Measurements from ENCODE around the gene SH3BP5L. TPM values are rescaled to one million over a fixed set of nuclear protein-coding genes. Genes with fewer than 3 reads are reported as not detected.

Gene SH3BP5L
- total and polyA plus RNA-seq, 10 of the 15 experiments (the other 5 are each of a cell fraction or from before 2014, with no cell fraction given): 1.1 to 22.8 (median 10.9) TPM

DNA sequence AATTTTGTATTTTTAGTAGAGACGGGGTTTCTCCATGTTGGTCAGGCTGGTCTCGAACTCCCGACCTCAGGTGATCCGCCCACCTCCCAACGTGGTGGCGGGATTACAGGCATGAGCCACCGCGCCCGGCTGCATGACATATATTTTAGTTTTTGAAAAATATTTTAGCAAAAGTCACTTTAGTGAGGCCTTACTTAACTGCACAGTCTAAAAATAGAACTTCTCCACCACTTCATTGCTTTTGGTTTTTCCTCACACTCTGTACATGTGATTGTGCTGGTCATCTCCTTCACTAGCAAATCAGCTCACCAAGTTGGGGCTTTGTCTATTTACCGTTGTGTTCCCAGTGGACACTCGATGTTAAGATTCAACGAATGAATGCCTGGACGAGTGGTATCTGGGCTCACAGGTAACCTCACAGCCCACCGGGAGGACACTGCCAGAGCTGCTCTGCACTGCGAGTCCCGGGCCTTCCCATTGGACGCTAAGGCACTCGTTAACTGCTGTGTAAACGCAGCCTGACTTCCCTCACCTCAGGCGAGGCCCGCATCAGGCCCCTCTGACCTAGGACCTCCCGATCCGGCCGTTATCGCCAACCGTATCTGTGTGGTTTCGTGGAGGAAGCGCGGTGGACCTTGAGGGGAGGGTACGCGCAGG, 47.2 kb upstream of the SH3BP5L start (continued):
- TF ChIP-seq ZNF217 (IDR thresholded peaks at IDR 0.05): peak; percentile 93
- TF ChIP-seq ATF7 (IDR thresholded peaks at IDR 0.05; ENCODE audit: low read depth): no peak
- peak; percentile 35 for TF ChIP-seq KLF5 (IDR thresholded peaks at IDR 0.05; ENCODE audit: partially characterized antibody)
- TF ChIP-seq, protein P1, sequence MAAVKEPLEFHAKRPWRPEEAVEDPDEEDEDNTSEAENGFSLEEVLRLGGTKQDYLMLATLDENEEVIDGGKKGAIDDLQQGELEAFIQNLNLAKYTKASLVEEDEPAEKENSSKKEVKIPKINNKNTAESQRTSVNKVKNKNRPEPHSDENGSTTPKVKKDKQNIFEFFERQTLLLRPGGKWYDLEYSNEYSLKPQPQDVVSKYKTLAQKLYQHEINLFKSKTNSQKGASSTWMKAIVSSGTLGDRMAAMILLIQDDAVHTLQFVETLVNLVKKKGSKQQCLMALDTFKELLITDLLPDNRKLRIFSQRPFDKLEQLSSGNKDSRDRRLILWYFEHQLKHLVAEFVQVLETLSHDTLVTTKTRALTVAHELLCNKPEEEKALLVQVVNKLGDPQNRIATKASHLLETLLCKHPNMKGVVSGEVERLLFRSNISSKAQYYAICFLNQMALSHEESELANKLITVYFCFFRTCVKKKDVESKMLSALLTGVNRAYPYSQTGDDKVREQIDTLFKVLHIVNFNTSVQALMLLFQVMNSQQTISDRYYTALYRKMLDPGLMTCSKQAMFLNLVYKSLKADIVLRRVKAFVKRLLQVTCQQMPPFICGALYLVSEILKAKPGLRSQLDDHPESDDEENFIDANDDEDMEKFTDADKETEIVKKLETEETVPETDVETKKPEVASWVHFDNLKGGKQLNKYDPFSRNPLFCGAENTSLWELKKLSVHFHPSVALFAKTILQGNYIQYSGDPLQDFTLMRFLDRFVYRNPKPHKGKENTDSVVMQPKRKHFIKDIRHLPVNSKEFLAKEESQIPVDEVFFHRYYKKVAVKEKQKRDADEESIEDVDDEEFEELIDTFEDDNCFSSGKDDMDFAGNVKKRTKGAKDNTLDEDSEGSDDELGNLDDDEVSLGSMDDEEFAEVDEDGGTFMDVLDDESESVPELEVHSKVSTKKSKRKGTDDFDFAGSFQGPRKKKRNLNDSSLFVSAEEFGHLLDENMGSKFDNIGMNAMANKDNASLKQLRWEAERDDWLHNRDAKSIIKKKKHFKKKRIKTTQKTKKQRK (IDR thresholded peaks at IDR 0.05; ENCODE audit: low read depth, low read length): no peak
- TF ChIP-seq BHLHE40 (IDR thresholded peaks at IDR 0.05; ENCODE audit: borderline replicate concordance in 1 of 2, low read depth in 2 of 2, low read length in 1 of 2): peak in 1 of 2 experiments; percentile 35; a peak in 1 of 4 replicates
- TF ChIP-seq CBX5 (IDR thresholded peaks at IDR 0.05; ENCODE audit: low read depth): no peak
- TF ChIP-seq ASH2L (IDR thresholded peaks at IDR 0.05; ENCODE audit: borderline replicate concordance, low read depth): no peak
- 0 out of 2 replicates have a peak, but pooled peaks have one; percentile 53 for TF ChIP-seq CHD1 (IDR thresholded peaks at IDR 0.05; ENCODE audit: low read depth, low read length)
- no peak for TF ChIP-seq PAX8 (IDR thresholded peaks at IDR 0.05)
- TF ChIP-seq TCF3 (IDR thresholded peaks at IDR 0.05; ENCODE audit: borderline replicate concordance, insufficient read depth, low read depth, low read length): no peak
